ENCODE data around the gene CD6.
"Not testable (repeated sequence)": the region's sequence is repeated elsewhere in the genome, so short reads cannot be mapped to it uniquely, and the experiment has no call there.

The CD6 gene

GRCh38 chr11:60952742-60953170 lies 18.7 kb upstream of the CD6 start:
- DNase-seq: no peak

DNA sequence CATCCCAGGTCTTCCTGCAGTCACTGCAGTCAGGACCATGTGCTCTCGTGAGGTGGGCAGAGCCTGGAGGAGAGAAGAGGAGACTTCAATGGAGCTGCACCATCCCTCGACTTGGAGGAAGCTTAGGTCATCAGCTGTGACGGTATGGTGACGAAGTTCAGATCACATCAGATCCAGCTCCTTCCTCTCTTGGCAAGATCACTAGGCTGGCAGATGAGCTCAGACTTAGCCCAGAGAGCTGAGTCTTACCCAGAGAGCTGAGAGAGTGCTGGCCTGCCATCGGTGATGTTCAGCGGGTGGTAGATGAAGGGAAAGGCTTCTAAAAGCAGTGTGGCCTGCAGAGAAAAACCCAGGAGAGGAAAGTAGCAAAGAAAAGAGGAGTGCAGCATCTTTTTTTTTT lies 17.7 kb upstream of the CD6 start:
- DNase-seq: peak; percentile 26

DNA sequence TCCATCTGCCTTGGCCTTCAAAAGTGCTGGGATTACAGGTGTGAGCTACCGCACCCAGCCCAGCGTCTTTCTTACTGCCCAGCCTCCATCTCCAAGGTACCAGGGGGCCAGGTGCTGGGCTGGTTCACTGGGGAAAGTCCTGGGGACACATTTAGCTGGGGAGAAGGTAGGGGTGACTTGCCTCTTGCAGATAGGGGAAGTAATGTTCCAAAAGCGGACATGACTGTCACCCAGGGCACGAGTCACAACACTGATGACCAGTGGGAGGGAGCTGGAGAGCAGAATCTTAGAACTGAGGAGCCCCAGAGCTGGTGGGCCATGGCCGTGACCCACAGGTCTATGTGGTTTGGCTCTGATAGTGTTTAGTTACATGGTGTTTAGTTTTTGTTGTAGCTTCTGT lies 17.1 kb upstream of the CD6 start:
- no peak for DNase-seq

GRCh38 chr11:60955571-60955970 lies 15.9 kb upstream of the CD6 start:
- no peak for DNase-seq

GRCh38 chr11:60957188-60957587 lies 14.3 kb upstream of the CD6 start:
- peak; percentile 37 for DNase-seq

DNA sequence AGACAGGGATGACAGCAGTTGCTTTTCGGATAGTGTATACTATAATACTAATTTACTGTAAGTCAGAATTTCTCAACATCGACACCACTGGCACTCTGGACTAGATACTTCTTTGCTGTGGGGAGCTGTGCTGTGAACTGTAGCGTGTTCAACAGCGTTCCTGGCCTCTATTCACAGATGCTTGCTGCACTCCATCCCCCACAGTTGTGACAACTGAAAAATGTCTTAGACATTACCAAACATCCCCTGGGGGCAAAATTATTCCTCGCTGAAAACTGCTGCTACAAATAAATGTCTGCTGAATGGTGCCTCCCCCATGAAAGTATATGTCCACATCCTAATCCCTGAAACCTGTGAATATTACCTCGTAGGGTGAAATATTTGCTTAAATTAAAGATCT lies 12.0 kb upstream of the CD6 start:
- DNase-seq: peak; percentile 74

DNA sequence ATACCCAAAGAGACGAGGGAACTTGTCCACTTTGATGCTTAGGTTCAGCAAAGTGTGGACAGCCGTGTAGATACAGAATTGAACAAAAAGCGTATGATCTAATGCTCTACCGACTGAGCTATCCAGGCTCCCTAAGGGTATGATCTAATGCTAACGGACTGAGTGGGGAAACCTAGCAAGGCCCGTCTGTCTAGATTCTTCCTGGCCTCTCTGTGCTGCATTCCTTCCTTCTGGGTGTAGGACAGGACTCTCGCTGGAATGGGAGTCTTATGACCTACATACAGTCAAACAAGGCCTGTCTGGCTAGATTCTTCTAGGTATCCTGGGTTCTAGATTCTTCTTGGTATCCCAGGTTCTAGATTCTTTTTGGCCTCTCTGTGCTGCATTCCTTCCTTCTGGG lies 11.1 kb upstream of the CD6 start:
- DNase-seq: peak; percentile 58

- no peak for DNase-seq
Observed at GRCh38 chr11:60964801-60965200, 6.7 kb upstream of the CD6 start.

DNA sequence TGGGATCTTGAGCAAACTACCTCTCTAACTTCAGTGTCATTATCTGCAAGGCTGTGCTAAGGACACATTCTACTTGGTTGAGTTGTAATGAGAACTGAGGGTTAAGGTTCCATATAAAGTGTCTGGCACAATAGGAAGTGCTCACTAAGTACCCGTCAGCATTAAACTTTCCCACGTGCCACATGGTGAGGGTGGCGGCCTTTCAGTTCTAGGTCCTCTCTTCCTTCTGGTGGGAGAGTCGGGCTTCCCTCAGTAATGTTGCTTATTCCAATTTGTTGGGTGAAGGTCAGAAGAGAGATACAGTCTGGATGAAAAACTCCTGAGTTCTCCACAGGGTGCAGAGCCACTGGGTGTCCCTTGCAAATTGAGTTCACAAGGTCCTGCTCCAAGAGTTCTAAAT lies 4.6 kb upstream of the CD6 start:
- DNase-seq: no peak

DNA sequence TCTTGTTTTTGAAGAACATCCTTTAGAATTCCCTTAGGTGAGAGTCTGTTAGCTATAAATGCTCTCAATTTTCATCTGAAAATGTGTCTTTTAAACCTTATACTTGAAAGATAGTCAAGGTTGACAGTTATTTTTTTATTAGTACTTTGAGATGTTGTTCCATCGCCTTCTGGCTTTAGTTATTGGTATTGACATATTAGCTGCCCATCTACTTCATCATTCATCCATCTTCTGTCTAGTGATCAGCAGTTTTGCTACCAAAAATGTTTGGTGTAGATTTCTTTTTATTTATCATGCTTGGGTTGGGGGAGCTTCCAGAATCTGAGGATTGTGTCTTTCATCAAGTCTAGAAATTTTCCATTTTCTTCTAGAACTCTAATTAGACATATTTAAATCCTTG lies 3.3 kb upstream of the CD6 start:
- no peak for DNase-seq

- DNase-seq: peak; percentile 26
Observed at GRCh38 chr11:60970369-60970774, 1.1 kb upstream of the CD6 start.

DNA sequence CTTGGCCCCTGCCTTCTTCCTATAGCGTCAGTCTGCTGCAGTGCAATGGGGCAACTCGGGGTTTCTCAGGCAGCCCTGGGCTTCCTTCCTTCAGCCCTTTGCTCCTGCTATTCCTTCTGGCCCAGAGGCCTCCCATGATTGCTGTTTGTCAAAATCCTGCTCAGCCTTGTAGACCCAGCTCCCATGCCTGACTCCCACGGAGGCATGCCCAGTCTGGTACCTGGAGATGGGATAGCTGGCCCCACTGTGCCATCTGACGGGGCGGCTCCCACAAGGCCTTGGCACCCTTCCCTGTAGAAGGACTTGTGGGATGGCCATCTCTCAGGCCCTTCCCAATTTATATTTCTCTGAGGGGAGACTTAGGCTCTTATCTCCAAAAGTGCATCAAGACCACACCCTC lies 590 bp upstream of the CD6 start:
- DNase-seq: no peak

GRCh38 chr11:60972182-60973030 lies 926 bp downstream of the CD6 start:
- DNase-seq: no peak

GRCh38 chr11:60973699-60974098 lies 2.2 kb downstream of the CD6 start:
- DNase-seq: no peak

DNA sequence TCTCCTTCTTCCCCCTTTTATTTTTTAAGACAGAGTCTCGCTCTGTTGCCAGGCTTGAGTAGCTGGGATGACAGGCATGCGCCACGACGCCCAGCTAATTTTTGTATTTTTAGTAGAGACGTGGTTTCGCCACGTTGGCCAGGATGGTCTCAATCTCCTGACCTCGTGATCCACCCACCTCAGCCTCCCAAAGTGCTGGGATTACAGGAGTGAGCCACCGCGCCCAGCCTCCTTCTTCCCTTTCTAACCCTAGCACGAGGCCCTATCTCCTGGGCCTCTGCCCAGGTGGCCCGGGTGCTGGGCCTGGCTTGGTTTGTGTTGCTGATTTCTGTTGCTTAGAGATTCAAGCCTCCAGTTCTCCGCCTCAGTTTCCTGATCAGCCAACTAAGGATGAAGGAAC lies 2.8 kb downstream of the CD6 start:
- not testable (repeated sequence) for DNase-seq

- no peak for DNase-seq
Observed at GRCh38 chr11:60974726-60975125, 3.2 kb downstream of the CD6 start.

GRCh38 chr11:60977224-60977623 lies 5.7 kb downstream of the CD6 start:
- no peak for DNase-seq

- no peak for DNase-seq
Observed at GRCh38 chr11:60977836-60978235, 6.4 kb downstream of the CD6 start.

DNA sequence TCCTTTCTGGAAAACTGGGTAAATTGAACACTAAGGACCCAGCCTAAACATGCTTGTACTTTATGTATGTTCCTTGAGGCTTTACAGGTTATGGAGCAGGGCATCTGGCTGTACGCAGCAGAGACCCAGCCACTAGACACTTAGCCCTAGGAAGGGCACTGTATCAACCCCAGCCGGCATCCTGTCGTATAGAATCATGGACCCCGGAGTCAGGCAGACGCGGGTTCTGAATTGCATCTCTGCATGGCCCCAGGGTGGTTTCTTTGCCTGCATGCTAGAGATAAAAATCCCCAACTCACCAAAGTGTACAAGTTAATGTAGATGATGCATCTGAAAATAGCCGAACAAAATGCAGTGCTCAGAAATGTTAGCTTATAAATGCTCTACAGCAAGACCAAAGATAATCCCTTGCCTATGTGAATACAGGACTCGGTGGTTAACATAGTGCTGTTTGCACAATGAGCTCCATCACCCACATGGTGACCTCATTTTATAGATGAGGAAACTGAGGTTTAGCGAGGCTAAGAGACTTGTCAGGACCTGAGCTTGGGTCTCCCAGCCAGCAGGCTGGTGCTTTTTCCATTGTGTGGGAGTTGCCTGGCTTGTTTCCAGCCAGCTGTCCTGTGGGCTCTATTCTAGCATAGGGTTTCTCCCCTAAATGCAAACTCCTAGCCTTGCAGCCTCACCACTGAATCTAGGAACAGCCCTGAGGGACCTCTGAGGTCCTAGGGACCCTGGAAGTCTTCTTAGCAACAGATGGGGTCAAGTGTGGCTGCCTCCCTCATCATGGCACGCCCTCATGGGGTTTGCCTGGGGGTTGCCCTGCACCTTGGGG lies 7.3 kb downstream of the CD6 start:
- no peak for DNase-seq

GRCh38 chr11:60981515-60981914 lies 10.0 kb downstream of the CD6 start:
- DNase-seq: no peak

DNA sequence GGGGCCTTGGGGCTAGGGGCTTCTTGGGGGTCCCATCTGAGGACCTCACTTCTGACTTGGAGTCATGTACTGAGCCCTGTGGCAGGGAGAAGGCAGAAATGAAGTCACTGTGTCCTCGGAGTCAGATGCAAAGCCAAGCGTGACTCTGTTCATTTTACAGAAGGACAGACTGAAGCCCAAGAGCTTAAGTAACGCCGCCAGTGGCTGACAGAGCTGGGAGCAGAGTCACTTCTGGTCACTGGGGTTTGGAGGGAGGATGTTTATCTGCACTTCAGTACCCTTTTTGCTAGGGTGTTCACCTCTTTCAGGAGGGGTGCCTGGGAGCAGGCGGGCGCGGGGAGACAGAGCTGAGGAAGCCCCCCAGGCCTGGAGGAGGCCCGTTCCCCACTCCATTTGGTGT lies 10.7 kb downstream of the CD6 start:
- DNase-seq: no peak

GRCh38 chr11:60984149-60984548 lies 12.7 kb downstream of the CD6 start:
- DNase-seq: no peak

GRCh38 chr11:60984636-60985035 lies 13.2 kb downstream of the CD6 start:
- DNase-seq: no peak

DNA sequence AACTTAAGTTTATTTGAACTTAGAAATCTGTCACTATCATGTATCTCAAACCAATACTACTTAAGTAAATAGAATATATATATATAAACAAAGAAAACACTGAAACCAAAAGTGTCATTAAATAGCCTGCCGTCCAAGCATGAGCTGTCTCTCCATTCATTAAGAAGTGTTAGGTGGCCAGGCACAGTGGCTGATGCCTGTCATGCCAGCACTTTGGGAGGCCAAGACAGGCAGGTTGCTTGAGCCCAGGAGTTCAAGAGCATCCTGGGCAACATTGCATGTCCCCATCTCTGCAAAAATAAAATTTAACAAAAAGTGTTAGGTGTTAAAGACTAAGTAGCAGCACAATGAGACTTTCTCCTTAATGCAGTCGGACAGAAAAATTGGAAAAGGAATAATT lies 14.0 kb downstream of the CD6 start:
- DNase-seq: no peak
